Stimulated activated CD4-positive, alpha-beta T cell treated with anti-CD3 and anti-CD28 coated beads, TNF-alpha, amount 100 ng/mL, for 24 hours (primary cell): ENCODE results near the gene MED26.
"Not testable (repeated sequence)": the region's sequence is repeated elsewhere in the genome, so short reads cannot be mapped to it uniquely, and the experiment has no call there.

Source experiments
- DNase-seq, 3 experiments: peaks; one replicate each; pipeline ENCODE4 v3.0.0-alpha.2; 2020; ENCODE audit warnings: low read depth in 3 of 3

MED26 gene, protein sequence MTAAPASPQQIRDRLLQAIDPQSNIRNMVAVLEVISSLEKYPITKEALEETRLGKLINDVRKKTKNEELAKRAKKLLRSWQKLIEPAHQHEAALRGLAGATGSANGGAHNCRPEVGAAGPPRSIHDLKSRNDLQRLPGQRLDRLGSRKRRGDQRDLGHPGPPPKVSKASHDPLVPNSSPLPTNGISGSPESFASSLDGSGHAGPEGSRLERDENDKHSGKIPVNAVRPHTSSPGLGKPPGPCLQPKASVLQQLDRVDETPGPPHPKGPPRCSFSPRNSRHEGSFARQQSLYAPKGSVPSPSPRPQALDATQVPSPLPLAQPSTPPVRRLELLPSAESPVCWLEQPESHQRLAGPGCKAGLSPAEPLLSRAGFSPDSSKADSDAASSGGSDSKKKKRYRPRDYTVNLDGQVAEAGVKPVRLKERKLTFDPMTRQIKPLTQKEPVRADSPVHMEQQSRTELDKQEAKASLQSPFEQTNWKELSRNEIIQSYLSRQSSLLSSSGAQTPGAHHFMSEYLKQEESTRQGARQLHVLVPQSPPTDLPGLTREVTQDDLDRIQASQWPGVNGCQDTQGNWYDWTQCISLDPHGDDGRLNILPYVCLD

DNA sequence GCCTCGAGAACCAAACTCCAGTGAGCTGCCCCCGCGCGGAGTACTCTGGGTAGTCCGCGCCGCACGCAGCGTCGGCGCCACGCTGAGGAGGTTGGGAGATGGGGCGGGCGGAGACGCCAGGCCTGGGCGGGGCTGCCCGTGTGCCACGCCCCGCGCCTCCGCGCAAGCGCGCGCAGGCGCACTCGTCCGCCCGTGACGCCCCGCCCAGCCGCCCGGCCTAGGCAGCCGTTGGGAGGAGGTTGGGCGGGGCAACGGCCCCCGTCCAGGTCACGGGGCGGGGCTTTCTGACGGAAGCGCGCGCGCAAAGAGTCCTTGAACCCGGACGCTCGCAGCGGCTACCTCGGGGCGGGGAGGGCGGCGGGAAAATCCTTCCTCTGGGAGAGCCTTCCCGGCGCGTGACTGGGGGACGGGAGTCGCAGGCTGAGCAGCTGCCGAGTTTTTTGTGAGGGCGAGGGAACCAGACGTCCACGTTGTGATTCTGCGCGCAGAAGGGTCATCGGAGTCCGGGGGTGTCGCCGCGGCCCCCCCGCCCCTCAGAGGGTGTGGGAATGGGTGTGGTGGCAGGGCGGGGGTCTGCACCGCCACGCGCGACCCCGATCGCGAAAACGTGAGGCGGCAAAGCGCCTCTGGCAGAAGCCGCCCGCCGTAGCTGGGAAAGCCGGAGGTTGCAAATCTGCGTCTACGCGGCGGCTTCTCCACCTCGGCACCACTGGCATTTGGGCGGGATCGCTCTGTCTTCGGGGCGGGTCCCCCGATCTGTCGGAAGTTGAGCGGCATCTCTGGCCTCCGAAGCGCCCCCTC, at the start of gene MED26:
MED26 (minus strand) TSS at position 22 of the 801 bp plus-strand sequence. CDS start 261 bp downstream, outside the sequence.
- DNase-seq: peak; percentile 90 to 95 (median 92)

DNA sequence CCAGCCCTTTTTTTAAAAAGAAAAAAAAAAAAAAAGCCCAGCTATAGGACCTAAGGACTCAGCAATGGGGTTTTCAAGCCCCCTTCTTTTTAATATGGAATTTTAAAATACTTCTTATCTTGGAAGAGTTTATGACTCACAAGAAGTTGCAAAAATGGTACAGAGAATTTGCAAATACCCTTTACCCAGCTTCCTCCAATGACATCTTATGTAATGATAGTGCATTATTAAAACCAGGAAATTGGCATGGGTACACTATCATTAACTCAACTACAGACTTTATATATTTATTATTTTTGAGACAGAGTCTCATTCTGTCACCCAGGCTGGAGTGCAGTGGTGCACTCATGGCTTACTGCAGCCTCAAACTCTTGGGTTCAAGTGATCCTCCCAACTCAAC, 49.1 kb upstream of the MED26 start:
- DNase-seq: no peak

DNA sequence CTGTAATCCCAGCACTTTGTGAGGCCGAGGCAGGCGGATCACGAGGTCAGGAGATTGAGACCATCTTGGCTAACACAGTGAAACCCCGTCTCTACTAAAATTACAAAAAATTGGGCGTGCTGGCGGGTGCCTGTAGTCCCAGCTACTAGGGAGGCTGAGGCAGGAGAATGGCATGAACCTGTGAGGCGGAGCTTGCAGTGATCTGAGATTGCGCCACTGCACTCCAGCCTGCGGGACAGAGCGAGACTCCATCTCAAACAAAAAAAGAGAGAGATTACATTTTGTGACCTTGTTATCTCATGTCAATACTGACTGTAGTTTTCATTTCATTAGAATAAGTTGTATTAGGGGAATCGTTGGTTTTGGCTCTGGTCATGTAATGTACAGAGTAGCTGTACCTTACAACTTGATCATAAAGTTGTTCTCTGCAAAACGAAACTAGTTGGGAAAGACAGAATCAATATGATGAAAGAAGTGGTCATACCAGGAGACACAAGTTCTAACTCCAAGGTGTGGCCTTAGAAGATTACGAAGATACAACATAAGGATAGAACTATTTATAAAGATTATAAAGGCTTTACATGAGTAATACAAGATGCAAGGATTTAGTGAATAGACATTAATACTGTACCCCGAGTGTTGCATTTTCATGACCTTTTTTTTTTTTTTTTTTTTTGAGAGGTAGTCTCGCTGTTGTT, 48.2 kb upstream of the MED26 start:
- DNase-seq: no peak

DNA sequence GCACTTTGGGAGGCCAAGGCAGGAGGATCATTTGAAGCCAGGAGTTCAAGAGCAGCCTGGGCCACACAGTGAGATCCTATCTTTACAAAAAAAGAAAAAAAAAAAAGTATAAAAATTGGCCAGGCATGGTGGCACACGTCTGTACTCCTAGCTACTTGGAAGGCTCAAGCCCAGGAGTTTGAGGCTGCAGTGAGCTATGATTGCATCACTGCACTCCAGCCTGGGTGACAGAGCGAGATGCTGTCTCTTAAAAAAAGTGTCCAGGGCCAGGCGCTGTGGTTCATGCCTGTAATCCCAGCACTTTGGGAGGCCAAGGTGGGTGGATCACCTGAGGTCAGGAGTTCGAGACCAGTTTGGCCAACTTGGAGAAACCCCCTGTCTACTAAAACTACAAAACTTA, 45.8 kb upstream of the MED26 start:
- not testable (repeated sequence) for DNase-seq

DNA sequence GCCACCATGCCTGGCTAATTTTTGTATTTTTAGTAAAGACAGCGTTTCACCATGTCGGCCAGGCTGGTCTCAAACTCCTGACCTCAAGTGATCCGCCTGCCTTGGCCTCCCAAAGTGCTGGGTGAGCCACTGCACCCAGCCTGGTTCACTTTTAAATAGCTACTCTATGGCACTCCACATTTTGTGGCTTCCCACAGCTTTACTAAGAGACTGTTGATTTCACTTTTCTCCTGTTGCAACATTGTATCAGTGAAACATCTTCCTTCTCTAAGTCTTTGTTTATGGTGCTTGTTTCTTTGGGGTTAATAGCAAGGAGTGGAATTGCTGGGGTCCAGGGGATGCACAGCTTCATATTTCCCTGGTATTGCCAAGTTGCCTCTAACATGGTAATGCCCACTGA, 45.2 kb upstream of the MED26 start:
- no peak for DNase-seq

DNA sequence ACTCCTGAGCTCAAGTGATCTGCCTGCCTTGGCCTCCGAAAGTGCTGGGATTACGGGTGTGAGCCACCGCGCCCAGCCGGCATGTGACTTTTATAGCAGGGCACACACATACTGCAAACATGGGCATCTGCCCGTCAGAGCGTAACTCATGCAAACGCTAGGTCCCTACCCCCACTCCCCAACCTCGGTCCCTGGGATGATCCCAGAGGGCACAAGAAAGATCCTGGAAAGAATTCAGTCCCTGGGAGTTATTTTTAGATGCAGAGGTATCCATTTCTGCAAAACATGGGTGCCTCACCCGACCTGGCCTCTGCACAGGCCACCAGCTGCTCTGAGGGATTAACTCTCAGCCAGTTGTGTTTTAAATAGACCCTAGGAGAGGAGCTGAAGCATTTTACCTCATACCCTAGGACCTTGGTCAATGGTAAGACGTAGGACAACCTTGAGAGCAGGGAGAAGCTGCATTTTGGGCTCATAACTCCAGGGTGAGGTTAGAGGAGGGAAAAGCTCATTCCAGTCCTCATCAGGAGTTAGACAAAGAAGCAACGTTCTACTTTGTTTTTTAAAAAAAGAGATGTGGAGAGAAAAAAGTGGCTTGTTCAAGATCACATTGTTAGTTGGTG, 43.8 kb upstream of the MED26 start:
- DNase-seq: no peak

DNA sequence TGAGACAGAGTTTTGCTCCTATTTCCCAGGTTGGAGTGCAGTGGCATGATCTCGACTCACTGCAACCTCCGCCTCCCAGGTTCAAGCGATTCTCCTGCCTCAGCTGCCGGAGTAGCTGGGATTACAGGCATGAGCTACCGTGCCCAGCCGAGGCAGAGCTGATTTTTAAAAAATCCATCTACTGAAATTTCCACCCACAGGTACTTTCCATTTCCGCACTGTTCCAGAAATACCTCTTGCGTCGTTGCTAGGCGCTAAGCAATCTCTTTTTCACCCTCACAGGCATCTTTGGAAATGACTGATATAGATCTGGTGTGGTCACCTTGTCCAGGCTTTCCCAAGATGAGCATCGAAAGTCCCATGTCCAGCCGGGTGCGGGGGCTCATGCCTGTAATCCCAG, 42.3 kb upstream of the MED26 start:
- no peak for DNase-seq

DNA sequence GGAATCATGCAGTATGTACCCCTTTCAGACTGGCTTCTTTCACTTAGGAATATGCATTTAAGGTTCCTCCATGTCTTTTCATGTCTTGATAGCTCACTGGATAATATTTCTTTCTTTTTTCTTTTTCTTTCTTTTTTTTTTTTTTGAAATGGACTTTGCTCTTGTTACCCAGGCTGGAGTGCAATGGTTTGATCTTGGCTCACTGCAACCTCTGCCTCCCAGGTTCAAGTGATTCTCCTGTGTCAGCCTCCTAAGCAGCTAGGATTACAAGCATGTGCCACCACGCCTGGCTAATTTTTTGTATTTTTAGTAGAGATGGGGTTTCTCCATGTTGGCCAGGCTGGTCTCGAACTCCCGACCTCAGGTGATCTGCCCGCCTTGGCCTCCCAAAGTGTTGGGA, 40.7 kb upstream of the MED26 start:
- not testable (repeated sequence) for DNase-seq

DNA sequence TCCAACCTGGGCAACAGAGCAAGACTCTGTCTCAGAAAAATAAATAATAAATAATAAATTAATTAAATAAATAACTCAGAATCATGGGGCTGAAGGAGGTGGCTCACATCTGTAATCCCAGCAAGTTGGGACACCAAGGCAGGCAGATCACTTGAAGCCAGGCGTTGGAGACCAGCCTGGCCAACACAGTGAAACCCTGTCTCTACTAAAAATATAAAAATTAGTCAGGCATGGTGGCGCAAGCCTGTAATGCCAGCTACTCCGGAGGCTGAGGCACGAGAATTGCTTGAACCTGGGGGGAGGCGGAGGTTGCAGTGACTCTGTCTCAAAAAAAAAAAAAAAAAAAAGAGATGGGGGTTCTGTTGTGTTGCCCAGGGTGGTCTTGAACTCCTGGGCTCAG, 40.2 kb upstream of the MED26 start:
- no peak for DNase-seq

DNA sequence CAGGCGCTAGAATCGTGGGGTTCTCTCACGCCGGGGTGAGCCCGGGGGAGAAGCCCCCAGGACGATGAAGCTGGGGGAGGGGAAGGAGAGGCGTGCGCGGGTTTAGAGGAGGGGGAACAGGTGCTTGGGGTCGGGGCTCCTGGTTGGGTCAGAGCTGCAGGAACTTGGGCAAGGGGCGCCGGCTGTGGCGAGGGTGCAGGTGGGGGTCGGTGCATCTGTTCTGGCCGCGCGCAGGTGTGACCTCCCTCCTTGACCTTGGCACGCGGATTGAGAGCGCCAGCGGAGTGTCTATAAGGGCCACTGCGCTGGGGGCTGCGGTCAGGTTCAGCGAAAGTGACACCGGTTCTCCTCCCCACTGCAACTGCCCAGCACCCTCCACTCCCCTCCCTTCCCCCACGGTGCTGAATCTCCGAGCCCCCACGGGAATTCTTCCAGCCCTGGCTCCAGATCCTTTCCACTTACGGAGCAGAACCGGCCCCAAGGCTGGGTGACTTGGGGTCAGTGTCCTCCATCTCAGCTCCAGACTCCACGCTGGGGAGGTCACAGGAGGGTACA, 33.6 kb upstream of the MED26 start:
- DNase-seq: no peak

DNA sequence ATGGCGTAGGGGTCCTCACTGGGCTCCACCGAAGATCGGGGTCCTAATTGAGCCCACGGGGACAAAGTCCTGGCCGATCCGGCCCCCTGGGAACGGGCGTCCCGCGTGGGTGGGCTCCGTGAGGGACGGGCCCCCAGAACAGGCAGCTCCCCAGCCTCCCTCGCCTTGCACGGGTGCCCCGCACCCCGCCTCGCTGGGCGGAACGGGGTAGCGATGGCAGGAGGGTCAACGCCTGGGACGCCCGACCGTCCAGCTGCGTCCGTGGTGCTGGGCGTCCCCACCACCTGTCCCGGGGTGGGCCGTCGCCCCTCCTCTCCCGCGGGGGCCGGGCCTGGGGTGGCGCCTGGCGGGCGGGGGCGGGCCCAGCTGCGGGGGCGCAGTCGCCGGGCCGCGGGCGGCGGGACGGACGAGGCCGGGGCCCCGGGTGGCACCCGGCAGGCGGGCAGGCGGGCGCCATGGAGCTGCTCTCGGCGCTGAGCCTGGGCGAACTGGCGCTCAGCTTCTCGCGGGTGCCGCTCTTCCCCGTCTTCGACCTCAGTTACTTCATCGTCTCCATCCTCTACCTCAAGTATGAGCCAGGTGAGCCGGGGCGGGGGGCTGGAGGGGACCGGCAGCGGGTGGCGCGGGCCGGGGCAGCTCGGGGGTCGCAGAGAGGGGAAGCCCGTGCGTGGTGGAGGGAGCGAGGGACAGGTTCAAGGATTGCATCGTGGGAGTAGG, 32.9 kb upstream of the MED26 start, which contains the start of gene TMEM38A:
TMEM38A (plus strand) TSS at position 377 of the 717 bp plus-strand sequence; CDS start at position 456, 79 bp downstream.
- DNase-seq: peak in 1 of 3 experiments; percentile 18

DNA sequence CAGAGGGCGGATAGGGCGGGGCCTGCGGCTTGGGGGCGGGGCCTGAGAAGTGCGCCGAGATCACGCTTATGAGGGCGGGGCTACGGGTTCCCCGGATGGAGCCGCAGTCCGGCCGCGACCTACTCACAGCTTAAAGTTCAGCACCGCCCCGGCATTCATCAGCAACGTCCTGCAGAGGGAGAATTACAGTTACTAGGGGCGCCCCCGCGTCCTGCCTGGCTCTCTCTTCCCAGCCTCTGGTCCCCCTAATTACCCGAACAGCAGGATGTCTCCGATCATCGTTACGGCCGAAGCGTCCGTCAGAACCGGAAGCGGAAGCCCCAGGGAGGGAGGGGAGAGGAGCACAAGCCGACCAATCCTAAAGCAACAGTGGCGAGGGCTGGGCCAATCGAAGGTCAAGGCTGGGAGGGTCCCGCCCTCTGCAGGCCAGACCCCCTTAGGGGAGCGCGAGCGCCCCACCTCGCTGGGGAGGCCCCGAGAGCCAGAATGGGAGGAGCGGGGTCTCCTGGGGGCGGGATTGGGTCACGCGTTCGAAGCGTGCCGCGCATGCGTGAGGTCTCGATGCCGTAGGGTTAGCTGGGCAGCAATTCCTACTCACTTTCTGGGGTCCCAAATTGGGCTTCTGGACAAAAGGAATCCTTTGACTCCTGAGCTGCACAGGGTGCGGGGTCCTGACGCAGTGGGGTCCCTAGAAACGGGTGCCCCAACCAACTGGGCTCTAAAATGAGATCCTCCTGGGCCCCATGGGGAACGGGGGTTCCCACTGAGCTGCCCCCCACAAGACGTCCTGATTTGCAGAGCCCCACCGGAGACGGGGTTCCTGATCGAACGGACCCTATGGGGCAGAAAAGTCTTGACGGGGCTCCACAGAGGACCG, 32.1 kb upstream of the MED26 start, which contains the start of gene SMIM7:
SMIM7 (minus strand) TSS at position 313 of the 877 bp plus-strand sequence; CDS start at position 279, 34 bp downstream.
- DNase-seq: peak; percentile 96 to 98 (median 97)

DNA sequence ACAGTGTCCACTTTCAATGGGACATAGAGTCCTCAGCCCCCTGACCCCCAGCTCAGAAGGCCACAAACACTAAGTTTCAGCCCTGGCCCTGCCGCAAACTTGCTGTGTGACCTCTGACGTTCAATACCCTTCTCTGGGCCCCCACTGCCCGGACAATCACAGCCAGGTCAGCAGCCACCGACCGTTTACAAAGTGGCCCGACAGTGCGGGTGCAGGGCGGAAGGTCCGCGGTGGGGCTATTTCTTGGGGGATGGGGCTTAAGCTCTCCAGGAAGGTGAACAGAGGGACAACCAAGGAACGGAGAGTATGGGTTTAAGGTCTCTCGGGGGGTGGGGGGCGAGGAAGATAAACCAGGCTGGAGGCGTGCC, 31.4 kb upstream of the MED26 start:
- DNase-seq: no peak

DNA sequence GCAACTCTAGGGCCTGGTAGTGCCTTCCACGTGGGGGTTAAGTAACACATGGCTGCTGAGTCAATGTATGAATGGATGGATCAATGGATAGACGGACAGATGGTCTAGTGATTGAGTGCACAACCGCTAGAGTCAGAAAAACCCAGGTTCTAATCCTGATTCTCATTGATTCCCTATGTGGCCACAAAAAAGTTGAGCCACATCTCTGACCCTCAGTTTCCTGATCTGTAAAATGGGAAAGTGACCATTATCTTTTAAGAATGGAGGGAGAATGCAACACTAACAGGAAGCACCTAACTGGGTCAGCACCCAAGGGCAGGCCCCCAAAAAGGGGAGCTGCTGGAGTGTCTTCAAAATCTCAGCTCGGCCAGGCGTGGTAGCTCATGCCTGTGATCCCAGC, 29.4 kb upstream of the MED26 start:
- no peak for DNase-seq

DNA sequence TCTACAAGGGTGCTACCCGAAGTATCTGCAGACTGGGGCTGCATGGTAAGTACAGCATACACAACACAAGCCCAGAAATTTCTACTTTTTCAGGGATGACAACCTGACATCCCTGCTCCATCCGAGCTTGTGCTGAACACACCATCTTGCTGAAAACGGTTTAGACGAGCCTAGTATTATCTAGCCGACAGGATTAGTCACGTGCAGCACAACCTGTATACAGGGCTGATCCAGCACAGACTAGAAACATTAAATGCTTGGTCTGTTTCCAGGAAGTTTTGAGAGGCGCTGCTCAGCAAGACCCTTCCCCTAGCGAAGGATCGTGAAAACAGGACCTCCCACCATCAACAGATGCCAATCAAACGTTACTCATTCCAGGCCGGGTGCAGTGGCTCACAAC, 27.7 kb upstream of the MED26 start:
- DNase-seq: no peak

DNA sequence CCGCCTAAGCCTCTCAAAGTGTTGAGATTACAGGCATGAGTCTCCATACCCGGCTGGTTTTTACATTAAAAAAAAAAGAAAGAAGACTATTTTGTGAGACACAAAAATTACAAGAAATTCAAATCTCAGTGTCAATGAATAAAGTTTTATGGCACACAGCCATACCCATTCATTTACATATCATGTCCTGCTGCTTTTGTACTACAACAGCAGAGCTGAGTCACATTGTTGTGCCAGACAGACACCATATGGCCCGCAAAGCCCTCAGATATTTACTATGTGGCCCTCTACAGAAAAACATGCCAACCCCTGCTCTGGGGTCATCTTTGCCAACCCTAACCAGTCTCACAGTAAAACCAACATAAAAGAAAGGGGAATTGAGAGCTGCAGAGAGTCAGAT, 26.6 kb upstream of the MED26 start:
- DNase-seq: no peak

DNA sequence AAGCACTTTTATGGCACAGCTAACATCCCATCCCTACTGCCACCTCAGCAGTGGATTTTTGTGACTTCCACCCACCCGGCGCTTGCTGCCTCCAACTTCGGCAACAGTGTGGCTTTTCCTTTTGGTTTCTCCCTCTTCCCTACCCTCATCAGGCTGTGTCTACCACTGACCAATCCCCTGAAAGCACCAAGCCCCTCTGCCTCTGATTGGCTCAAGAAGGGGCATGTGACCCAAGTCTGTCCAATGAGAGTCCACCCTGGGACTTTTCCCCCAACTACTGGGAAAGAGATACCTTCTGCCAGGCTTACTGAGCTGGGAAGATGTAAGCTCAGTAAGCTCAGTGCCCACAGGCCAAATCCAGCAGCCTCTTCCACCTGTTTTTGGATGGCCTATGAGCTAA, 26.1 kb upstream of the MED26 start:
- DNase-seq: no peak

DNA sequence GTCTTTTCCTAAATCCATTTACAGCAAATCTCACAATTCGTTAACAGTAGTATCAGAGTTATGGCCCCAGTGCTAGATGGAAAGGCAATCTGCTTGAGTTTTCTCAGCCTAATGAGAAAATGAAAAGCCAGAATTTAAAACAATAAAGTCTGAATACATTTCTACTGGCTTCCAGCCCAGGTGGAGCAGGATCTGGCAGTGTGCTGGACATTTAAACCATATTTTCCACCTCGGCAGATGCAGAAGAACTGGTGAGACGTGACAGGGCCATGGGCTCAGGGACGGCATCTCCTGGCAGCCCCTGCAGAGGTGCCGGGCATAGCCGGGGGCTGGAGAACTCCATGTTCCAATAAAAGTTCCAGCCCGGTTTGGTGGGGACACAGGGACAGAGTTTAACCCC, 24.9 kb upstream of the MED26 start:
- DNase-seq: no peak
